GM12801 (cell line): ENCODE measurements around the gene CSMD2.

Experiments used
- TF ChIP-seq, protein P1 (sequence below): IDR thresholded peaks from one replicate; pipeline ENCODE4 v1.5.1; 2011; ENCODE audit warnings: control low read depth; ENCODE audit not compliant: insufficient read length; ENCODE audit errors: extremely low read depth

CSMD2 gene

DNA sequence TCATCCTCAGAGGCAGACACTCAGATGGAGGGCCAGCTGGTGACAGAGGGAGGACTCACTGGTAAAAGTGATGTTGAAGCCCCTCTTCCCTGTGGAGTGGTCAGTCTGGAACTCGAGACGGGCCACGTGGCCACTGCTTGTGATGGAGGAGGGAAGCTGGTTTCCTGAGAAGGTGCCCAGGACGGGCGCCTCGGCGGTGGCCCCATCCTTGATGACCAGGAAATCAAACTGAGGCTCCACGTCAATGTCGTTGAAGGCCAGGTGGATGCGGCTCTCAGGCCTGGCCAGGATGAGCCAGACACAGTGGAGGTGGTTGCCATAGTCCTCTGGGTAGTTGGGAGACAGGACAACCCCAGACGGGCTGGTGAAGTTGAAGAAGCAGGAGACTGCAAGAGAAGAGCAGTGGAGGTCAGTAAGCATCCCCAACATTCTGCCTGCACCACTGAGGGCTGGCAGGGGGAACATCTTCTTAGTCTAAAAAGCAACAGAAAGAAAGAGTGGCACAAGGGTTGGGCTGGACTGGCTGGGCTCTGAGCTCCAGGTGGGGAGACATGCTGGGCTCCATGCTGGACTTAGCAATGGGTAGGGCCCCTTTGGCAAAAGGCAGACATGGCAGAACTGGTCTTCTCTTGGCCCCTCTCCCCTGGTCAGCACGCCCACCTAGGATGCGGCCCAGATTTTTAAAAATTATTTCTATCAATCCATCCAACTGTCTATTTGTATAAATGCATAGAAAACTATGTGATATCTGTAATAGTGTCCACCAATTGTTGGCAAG, 421.6 kb downstream of the CSMD2 start:
- TF ChIP-seq, protein P1, sequence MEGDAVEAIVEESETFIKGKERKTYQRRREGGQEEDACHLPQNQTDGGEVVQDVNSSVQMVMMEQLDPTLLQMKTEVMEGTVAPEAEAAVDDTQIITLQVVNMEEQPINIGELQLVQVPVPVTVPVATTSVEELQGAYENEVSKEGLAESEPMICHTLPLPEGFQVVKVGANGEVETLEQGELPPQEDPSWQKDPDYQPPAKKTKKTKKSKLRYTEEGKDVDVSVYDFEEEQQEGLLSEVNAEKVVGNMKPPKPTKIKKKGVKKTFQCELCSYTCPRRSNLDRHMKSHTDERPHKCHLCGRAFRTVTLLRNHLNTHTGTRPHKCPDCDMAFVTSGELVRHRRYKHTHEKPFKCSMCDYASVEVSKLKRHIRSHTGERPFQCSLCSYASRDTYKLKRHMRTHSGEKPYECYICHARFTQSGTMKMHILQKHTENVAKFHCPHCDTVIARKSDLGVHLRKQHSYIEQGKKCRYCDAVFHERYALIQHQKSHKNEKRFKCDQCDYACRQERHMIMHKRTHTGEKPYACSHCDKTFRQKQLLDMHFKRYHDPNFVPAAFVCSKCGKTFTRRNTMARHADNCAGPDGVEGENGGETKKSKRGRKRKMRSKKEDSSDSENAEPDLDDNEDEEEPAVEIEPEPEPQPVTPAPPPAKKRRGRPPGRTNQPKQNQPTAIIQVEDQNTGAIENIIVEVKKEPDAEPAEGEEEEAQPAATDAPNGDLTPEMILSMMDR: no peak

DNA sequence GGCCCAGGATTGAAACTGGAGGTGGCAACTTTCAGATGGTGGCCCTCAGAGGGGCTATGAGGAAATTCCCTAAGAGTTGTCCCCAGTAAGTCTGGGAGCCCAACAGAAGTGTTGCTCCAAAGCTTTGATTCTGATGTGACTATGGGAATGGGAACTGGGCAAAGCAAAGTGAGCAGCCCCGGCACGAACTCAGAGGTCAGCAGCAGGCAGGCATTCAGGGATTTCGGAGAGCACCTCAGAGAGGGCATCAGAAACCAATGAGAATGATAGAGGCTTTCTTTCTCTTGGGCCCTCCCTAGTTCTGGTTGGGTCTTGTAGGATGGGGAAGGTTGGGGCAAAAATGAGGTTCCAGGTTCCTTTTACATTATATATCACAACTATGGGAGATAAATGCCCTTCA, 422.4 kb downstream of the CSMD2 start:
- TF ChIP-seq, protein P1: no peak

DNA sequence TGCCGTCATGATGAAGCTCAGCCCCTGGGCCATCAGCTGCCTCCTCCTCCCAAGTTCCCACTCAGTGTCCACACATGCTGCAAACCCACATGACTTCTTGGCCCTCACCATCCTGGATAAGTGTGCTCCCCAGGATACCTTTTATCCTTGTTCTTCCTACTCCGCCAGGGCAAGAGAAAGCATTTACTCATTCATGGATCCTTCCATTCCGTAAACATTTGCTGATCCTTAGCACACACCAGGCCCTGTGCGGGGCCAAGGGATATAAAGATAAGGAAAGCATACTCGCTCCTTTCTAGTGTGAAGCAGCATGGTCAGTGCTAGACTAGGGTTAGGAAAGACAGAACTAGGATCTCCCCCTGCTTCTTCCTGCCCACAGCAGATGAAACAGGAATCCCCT, 423.3 kb downstream of the CSMD2 start:
- TF ChIP-seq, protein P1: no peak

DNA sequence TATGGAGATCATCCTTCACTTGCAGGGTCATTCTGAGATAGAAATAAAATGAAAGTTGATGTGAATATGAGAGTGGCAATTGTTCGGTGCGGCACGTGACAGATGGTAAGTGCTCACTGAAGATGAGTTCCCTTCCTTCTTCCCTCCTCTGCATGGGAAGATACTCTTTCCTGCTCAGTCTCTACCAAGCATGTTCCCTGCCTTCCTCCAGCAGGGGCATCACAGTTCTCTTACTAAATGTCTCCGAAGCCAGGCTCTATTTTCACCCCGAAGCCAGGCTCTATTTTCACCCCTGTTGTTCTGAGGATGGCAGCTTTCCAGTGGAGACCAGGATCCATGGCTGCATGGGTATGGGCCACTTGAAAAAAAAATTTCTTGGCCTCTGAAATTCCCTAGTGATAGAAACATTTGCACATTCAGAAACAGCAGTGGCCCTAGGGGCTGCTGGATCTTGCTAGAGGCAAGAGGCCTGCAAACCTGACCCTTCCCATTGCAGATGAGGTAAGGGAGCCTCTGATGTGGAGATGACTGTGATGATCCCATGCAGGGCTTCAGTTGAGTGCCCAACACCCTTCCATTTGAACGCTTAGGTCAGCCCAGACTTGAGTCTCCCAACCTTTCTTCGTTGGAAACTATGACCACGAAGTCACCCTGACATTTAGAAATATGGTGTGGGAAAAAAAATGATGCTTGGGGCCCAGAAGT, 424.8 kb downstream of the CSMD2 start:
- TF ChIP-seq, protein P1: no peak

DNA sequence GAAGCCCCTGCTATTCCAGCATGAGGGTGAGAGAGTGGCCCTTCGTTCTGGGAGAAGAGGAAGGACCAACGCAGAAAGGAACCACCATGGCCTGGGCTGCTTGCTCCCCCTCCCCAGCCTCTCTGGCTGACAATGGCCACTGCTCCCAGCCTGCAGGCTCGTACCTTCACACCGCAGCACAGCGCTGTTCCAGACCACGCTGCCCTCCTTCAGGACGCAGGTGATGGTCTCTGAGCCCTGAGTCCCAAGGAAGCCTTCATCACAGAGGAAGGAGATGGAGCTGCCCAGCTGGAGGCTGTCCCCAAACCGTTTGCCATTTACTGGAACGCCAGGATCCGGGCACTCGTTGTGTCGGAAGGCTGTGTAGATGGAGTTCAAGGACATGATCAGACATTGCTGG, 426.1 kb downstream of the CSMD2 start:
- TF ChIP-seq, protein P1: no peak

DNA sequence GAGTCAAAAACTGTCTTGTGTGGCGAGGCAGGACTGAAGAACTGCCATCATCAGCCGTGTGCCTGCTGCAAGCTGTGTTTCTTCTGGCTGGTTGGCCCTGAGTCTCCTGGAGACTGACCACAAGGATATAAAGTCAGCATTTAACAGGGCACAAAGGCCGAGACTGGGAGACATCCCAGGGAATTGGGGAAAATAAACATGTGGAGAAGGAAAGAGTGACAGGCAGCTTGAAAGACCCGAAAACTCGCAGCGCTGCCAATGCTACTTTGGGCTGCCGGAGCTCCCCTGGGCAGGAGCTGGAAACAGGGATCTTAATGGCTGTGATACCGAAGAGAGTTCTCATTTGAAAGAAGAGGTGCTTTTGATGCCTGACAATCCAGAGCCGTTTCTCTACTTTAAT, 426.5 kb downstream of the CSMD2 start:
- TF ChIP-seq, protein P1: no peak

DNA sequence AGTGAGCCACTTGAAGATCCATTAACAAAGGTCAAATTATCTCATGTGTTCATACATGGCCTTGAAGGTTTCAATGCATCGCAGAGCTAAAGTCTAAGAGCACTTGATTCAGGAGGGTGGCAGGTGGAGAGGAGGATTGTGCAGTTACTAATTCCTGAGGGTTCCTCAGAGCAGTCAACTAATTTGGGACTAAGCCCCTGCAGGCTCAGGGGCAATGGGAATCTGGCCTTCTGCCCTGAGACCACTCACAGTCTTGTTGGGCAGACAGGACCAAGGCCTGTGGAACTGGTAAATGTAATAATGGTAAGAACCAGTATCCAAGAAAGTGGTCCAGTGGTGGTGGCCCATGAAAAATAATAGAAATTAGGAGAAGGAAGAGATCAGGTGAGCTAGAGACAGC, 428.5 kb downstream of the CSMD2 start:
- TF ChIP-seq, protein P1: no peak
